HL-60/S4 treated with phorbol 12-myristate 13-acetate at 8.2 ng/mL for 4 days and 3 days (cell line): ENCODE results near the gene SLC10A3.
"Not testable (repeated sequence)": the region's sequence is repeated elsewhere in the genome, so short reads cannot be mapped to it uniquely, and the experiment has no call there.

Source experiments
- in situ Hi-C: fragments of 300-500 bp; cut with MboI; formaldehyde crosslinking; loops from 2 replicates; pipeline ENCODE4 v1.15.0; 2022; ENCODE audit warnings: low sequenced_read_pairs

Gene SLC10A3

GRCh38 chrX:154511761-154512160, 21.3 kb upstream of the SLC10A3 start:
- in situ Hi-C loops = no loop called here

DNA sequence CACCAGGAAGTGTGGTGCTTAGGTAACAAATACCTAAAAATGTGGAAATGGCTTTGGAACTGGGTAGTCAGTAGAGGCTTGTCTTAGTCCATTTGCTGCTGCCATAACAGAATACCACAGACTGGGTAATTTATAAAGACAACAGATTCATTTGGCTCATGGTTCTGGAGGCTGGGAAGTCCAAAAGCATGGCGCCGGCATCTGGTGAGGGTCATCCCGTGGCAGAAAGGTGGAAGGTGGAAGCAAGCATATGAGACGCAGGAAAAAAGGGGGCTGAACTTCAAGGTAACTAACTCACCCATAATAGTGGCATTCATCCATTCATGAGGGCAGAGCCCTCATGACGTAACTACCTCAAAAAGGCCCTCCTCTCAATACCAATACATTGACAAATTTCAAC, 19.0 kb upstream of the SLC10A3 start:
- in situ Hi-C loops = no loop called here

- in situ Hi-C loops = no loop called here
These were observed 17.9 kb upstream of the SLC10A3 start for GRCh38 chrX:154508384-154508745.

- in situ Hi-C loops = no loop called here
These were observed 17.4 kb upstream of the SLC10A3 start for GRCh38 chrX:154507673-154508383.

DNA sequence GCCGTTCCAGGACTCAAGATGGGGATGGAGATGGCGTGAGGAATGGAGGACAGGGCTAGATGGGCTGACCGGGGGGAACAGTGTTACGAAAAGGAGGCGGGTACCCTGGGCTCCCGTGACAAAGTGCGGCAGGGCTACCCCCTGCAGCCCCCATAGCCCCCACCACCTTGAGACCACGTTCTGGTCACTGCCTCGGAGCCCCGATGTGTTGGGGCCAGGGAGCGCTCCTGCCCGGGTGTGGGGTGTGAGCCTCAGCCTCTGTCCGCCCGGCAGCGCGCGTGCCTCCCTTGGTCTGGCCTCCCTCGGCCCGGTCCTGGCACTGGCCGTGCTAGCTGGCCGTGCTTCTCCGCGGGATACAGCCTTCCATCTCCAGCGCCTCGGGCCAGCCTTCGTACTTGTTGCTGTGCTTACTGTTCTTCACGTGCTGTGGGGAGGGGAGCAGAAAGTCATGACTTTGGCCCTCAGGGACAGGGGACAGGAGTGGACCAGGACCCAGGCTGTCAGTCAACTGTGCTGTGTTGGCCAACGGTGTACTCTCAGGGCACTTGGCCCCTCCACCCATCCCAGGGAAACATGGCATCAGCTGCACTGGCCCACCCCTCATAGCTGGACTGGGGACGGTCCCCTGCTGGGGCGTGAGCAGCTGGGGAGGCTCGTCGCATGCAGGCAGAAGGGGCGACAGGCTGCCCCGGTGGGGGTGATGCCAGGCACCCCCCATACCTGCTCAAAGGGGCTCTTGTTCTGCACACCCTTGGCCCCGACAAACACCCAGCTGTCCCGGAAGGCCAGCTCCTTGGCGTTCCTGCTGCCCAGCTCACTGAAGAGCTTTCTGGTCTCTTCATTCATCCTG, 16.3 kb upstream of the SLC10A3 start:
- in situ Hi-C loops = no loop called here

DNA sequence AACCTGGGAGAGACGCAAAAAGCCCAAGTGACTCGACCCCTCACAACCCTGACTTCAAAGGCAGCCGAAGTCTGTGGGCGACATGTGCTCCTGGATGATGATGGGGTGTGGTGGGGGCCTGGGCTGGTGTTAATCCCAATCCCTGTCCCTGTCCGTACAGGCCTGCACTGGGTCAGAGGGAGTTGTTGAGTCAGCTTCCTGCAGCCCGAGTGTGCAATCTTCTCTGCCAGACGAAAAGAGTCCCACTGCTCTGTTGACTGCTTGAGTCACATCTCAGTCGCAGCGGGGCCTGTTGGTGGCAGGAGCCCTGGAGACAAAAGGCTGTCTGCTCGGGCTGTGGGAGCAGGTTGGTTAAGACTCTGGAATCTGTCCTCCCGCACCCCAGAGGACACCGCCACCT, 15.3 kb upstream of the SLC10A3 start:
- in situ Hi-C loops = no loop called here

GRCh38 chrX:154502989-154503388, 12.6 kb upstream of the SLC10A3 start:
- in situ Hi-C loops = no loop called here

GRCh38 chrX:154502098-154502497, 11.7 kb upstream of the SLC10A3 start:
- in situ Hi-C loops = no loop called here

DNA sequence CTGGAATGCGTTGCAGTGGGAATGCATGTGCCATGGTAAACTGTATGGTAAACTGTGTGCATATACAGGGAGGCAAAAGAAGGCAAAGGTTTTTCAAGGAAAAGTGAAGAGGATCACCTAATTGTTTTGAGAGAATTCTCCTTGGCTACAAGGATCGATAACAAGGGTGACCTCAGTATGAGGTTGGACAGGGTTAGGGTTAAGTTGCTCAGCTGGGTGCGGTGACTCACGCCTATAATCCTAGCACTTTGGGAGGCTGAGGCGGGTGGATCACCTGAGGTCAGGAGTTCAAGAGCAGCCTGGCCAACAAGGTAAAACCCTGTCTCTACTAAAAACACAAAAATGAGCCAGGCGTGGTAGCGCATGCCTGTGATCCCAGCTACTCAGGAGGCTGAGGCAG, 11.0 kb upstream of the SLC10A3 start:
- in situ Hi-C loops = not testable (repeated sequence)

GRCh38 chrX:154496591-154497137, 6.2 kb upstream of the SLC10A3 start:
- in situ Hi-C loops = not testable (repeated sequence)

- in situ Hi-C loops = no loop called here
These were observed 5.1 kb upstream of the SLC10A3 start for GRCh38 chrX:154495472-154495922.

DNA sequence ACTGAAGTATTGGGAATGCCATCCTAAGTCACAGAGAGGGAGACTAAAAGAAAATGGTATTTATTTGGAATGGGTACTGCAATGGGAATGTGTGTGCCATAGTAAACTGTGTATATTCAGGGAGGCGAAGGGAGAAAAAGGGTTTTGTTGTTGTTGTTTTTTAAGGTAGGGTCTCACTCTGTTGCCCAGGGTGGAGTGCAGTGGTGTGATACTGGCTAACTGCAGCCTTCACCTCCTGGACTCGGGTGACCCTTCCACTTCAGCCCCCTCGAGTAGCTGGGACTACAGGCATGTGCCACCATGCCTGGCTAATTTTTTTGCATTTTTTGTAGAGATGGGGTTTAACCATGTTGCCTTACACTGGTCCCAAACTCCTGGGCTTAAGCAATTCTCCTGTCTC, 4.3 kb upstream of the SLC10A3 start:
- in situ Hi-C loops = no loop called here

GRCh38 chrX:154490021-154490413, 412 bp downstream of the SLC10A3 start:
- in situ Hi-C loops = no loop called here

DNA sequence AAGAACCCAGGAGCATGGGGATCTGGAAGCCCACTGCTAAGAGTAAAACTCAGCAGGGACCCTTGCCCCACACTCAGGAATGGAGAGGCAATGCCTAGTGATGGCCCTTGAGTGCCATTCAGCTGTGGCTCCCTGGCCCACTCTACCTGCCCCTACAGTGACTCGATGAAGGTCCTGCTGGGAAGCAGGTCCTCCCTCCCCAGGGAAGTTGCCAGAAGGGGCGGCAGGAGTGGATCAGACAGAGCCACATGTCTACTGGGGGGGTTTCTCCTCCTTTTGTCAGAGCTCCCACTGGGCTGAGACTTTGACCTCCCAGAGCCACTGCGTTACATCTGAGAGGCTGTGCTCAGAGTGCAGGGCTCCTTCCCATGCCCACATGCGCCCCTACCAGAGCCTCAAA, 1.2 kb downstream of the SLC10A3 start:
- in situ Hi-C loops = no loop called here

GRCh38 chrX:154488336-154489075, 1.9 kb downstream of the SLC10A3 start:
- in situ Hi-C loops = no loop called here

DNA sequence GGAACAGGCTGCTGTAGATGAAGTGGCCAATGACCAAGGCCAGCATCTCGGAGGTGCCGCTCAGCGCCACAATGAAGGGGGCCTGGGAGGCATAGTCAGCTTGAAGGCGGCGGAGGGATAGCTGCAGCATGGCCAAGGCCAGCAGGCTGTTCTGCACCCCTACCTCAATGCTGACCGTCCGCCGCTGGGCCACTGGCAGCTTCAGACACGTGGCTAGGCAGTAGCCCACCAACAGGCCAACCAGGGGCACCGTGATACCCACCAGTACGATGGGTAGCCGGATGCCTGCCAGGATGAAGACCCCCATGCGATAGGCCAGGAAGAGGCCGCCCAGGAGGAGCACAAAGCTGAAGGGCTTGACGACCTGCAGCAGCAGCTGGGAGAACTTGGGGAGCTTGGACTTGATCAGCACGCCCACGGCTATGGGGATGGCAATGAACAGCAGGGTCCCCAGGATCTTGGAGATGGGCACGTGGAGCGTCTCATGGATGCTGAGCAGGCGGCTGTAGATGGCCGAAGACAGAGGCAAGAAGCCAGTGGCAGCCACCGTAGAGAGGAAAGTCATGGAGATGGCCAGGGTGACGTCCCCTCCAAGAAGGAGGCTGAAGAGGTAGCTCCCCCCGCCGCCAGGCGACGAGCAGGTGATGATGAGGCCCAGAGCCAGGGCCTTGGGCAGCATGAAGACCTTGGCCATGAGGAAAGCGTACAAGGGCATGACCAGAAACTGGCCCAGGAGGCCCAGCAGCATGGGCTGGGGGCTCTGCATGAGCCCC, 2.7 kb downstream of the SLC10A3 start:
- in situ Hi-C loops = no loop called here

DNA sequence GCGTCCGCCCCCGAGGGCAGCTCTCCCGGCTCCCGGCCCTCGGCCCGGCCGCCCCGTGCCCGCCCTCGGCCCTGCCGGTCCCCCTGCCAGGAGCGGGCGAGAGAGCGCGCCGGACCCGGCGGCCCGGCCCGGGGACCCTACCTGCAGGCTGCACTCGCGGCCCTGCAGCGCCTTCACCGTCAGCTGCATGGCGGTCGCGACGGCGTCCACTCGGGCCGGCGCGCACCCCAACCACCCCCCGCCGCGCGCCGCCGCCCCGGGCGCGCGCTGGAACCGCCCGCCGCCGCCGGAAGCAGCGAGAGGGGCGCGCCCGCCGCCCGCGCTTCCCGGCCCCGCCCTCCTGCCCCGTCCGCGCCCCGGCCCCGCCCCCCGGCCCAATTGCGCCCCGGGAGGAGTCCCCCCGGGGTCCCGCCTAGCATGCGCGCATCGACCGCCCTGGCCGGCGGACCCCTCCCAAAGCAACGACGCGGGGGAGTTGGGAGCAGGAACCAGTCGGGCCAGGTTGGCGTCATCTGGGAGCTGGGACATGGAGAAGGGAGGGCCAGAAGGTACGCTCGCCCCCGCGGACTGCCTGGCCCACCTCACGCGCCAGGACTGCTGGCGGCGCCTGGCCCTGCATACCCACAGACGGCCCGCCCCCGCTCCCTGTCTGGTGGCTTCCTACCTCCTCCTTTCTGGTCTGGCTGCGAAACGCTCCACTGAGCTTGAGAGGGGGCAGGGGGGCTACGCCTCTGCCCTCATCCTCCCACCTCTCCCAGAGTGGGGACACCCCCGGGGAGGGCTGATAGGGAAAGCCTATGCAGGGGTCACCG, 3.8 kb downstream of the SLC10A3 start, which contains the start of gene UBL4A:
Gene UBL4A (minus strand): TSS at position 220 of the 812 bp plus-strand sequence. CDS start 31 bp downstream, at position 189.
- in situ Hi-C loops = no loop called here

DNA sequence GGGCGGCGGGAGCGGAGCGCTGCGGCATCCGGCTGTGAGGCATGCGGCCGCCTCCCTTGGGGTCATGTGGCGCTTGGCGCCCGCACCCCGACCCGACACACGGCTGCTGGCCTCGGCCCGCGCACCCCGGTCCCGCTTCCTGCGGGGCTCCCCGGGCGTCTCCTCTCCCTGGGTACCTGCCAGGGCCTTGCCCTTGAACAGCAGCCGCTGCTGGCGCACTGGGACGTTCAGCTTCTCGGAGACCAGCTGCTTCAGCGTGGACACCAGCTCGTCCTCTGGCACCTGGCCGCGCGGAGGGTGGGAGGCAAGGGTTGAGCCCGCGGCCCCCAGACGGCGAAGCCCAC, 4.4 kb downstream of the SLC10A3 start:
- in situ Hi-C loops = no loop called here

DNA sequence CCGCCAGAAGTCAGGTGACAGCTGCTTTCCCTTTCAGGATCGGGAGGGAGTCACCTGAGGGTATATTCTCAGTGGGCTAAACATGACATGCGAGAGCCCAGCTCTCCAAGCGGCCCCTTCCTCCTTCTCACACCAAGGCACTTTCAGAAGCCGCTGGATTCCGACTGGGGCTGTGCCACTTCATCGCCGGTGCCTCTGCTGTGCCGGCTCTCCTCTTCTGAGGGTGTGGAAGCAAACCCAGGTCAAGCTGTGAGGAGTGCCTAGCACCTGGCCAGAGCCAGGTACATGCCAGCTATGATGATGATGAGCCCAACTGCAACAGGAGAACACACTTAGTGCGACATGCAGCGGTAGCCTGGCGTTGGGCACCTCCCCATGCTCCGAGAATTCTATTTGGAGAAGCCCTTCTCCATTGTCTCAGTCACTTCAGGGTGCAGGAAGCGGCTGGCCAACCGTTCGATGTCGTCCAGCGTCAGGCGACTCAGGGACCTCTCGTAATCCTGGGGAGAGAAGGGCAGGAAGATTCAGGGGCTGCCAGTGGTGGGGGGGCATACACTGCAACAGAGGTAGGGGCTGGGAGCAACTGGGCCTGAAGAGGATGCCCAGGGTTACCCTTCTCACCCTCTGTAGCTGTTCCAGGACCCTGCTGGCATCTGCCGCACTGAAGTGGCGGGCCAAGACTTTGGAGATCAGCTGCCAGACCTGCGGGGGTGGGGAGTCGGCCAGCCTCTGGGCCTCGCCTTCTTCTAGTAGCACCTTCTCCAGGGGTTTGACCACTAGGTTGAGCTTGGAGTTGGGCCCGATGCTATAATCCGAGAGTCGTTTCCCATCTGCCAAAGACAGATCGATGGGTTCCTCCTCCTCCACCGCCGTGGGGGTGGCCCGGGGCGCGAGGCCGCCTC, 5.0 kb downstream of the SLC10A3 start:
- in situ Hi-C loops = no loop called here
